GM19455 (cell line): Measurements from ENCODE around the gene SORL1.

ENCODE experiments used
- ATAC-seq: cut with Tn5 transposase; IDR thresholded peaks from one replicate; pipeline ENCODE4 v1.9.1; 2021; ENCODE audit not compliant: unreplicated experiment

SORL1 gene

DNA sequence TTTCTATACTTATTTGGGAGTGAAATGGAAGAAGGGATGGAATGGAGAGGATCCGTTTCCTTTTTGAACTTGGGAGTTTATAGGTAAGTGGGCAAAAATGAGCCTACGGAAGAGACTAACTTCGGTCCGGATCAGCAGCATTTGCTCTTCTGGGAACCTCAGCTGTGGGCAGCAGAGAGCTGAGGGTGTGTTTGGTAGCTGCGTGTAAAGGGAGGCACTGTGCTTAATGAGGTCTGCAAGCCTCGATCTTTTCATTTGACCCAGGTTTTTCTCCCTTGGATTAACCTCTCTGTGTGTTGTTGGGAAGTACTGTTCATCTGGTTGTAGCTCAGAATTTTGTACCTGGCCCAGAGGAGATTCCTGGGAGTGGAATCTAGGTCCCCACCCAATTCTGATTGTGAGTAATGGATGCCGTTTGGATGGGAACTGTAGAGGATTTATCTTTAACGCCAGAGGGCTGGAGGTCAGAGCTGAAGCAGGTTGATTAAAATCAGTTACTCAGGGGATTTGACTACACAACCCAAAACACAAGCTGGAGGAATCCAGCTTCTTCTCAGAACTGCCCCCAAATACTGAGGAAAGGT lies 202.2 kb downstream of the SORL1 start:
- no peak for ATAC-seq

DNA sequence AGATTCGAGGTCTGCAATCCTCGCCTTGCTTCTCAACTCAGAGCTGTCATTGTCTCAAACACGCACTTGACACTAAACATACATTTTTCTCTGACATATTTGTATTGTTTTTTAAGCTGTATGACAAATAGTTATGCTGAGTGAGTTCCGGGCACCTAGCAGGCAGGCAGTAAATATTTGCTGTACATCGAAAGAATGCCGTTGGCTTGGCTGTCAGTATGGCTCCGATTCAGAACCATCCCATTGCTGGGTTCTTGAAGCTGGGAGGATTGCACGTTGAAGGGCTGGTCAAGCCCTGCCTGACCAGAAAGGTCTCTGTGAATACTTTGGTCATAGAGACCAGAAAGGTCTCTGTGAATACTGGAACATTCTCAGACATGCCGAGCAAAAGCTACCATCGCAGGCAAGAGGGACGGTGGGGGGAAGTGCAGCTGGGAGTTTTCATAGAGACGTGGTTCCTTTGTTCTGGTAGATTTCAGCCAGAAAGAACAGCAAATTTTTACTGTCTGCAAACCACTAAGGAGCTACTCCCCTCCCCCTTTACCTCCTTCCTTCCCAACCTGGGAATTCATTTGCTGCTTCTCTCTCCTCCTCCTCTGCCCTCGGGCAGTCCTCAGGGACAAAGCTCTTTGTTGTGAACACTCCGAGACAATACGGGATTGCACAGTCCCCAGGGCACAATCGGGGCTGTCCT lies 202.9 kb downstream of the SORL1 start:
- no peak for ATAC-seq

DNA sequence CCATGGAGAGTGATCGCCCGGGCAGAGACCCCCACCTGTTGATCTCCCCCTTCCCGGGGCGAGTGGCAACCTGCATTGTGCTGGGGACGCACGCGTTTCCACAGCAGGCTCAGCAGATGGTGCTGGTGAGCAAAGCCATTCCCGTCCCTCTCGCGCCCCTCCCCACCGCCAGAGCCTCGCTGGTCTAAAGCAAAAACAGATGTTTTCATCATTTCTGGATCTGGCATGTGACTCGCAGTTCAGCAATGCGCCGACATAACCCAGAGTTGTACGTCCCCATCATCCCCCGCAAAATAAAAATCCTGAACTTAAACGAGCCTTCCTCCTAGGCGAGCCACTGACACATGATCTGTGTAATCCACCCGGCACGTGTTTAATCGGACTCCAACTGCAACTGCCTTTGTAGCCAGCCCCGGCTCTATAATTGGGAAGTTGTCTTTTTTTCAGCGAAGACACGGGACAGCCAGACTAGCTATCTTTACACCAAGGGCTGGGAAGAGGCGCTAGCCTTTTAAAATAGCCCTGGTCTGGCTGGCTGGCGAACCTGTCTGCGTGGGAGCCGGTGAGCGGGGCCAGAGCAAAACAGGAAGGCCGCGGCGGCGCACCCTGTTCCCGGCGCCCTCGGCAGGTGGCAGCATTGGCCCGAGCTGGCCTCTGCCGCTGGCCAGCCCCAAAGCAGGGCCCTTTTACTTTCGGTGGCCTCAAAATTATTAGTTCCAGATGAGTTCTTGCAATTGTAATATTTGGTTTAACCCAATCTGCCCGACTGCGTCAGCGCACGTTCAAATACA lies 203.6 kb downstream of the SORL1 start:
- ATAC-seq, result peak; percentile 94

DNA sequence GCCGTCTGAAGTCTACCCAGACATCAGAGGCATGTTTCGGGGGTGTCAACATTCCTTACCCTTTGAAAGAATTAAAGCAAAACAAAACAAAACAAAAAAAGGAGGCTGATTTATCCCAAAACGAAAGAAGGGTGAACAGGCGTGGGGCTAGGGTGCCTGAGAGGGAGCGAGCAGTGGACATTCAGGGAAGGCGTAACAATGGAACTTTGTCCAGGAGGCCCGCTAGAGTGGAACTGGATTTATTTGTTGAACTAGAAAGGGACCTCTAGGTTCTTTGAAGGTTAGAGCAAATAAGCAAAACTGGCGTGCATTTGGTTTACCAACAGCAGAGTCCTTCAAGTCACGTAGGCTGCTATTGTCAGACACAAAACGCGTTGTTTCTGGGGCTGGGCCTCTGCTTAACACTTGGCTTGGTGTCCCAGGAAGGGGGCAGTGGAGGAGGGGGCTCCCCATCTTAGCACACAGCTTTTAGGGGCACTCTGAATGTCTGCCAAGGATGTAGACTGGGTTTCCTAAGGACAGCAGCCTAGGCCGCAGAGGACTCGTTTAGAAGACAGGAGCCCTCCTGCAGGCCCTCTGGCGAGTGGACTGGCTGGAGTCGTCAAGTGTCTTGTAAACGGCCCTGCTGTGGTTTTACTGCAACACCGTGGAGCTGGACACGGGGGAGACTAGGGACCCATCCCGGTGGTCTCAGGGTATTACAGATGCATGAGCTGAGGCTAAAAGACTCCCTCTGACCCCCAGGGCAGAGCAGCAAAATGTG lies 204.4 kb downstream of the SORL1 start:
- no peak for ATAC-seq

DNA sequence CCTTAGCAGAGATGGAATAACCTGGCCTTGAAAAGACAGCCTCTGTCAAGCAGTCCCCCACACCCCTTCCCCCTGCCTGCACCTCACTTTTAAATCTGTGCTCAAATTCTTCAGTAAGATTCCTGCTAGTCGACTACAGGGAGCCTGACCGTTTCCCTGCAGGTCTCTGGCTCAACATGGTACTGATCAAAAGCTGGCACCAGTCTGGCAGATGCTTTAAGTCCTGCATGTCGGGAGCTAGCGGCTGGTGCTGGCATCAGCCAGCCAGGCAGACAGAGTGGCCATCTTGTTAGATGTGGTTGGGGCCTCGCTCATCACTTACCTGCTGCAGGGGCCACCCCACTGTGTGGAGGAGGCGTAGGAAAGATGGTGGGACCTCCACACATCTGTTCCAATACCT lies 205.0 kb downstream of the SORL1 start:
- no peak for ATAC-seq

DNA sequence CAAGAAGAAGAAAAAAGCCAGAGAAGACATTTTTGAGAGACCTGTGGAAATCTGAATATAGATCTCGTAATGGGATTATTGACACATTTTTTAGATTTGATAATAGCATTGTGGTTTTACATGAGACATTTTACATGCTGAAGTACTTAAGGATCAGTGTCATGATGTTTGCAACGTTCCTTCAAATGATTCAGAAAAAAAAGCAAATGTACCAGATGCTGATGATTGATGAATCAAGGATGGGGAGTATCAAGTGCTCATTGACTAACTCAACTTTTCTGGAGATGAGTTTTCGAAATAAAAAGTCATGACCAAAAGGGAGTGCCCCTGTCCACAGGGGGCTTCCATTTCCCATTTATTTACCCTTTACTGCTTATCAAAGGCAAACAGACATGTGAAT lies 207.7 kb downstream of the SORL1 start:
- ATAC-seq, result no peak

DNA sequence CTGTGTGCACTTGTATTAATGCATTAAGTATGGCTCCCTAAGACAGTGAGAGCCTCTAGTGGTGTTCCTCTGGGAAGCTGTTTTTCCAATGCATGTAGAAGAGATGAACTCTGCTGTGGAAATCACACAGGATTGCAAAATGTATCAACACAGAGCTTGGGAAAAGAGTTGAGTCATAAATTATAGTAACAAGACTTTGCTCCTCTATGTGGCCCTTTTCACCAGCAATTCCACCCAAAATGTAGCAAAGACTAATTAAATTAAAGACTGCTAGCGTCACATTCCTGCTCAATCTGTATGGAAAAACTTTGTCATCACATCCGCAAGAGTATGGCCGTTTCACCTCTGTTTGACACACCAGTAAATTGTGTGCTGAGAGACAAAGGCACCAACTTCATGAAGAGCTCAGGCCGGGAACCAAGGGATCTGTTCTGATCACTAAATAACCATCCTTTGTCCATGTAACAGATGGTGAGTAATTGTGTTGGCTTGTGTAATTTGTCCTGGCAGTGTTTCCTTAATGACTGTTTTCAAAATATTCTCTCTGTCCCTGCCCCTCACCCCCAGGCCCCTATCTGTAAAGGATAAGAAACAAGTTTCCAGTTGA lies 209.9 kb downstream of the SORL1 start:
- ATAC-seq, result no peak

DNA sequence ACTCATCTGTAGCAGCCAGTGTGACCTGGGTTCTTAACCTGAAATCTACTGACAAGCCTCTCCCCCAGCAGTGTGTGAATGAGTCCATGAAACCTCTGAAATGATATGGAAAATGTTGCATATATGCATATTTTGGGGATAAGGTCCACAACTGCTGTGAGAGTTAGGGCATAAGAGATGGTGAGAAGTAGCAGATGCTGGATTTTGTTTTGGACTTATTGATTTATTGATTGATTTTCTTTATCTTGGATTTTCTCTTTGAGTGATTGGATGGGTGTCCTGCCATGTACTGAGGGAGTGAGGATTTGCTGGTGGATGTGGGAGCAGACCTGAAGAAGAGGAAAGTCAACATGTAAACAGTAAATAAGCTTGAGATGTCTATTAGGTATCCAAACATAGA lies 212.0 kb downstream of the SORL1 start:
- no peak for ATAC-seq

DNA sequence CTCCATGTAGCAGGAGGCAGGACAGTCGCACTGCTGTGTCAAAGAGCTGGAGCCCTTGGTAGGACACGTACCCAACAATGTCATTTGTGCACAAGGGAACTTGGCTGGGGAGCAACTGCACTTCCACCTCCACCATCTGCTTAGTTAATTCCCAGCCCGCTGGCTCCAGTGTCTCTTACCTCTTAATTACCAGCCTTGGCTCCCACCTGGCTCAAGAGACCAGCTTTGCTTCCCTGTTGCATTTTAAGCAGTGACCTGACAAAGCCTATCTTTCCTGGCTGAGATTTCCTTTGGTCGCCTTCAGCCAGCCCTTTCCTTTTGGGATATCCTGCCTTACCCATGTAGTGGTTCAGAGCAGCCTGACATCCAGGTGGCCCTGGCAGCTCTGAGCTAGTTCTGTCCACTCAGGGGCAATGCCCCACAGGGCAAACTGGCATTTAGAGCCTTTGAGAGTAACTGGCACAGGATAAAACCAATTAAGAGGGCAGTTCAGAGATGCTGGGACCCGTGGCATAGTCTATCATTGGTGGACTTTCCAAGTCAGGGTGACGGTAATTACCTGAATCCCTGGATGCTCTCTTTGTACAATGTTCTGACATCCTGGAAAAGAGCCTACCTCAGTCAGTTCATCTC lies 213.2 kb downstream of the SORL1 start:
- ATAC-seq, result no peak

DNA sequence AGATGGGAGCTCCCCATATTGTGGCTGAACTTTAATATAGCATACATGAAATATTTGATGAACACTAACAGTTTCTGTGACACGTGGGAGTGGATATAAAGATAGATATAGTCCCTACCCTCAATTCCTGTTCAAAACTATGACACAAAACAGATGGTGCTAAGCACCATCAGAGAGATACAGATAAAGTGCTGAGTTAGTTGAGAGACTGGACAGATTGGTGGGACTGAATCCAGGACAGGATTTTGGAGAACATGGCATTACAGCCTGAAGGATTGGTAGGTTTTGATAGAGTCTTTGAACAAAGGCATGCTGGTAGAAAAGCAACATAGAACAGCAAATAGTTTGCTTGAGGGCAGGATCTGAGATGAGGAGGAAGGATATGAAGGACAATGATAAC lies 215.7 kb downstream of the SORL1 start:
- no peak for ATAC-seq

DNA sequence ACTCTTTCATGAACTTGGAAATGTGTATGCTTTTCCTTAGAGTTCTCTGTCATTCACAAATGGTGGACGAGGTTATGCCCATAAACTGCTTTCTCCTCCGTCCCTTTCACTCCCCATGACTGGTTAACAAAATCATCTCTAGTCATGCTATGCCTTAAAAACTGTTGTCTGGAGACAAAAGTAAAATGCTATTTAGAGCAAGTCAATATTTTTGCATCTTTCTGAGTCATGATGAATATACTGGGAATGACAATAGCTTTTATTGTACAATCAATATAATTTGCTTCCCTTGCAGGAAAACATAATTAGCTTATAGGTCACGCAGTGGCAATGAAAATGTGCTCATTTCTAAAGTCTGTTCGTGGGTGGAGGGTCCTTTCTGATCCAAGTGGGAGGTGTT lies 217.3 kb downstream of the SORL1 start:
- no peak for ATAC-seq

DNA sequence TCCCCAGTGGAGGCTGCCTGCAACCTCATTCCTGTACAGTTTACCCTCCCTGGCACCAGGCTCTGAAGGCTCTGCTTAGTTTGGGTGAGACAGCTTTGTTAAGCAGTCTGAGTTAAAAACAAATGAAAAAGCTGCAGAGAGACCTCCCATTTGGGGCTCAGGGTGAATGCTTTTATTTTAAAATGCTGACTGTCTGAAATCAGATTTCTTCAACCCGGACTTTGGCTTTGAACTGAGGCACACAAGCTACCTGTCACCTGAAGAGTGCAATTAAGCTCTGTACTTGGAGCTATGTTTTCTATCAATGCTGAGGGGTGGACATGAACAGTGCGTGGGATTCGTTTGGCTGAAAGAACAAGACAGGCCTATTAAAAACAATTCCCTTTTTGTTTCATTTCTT lies 218.2 kb downstream of the SORL1 start:
- no peak for ATAC-seq

DNA sequence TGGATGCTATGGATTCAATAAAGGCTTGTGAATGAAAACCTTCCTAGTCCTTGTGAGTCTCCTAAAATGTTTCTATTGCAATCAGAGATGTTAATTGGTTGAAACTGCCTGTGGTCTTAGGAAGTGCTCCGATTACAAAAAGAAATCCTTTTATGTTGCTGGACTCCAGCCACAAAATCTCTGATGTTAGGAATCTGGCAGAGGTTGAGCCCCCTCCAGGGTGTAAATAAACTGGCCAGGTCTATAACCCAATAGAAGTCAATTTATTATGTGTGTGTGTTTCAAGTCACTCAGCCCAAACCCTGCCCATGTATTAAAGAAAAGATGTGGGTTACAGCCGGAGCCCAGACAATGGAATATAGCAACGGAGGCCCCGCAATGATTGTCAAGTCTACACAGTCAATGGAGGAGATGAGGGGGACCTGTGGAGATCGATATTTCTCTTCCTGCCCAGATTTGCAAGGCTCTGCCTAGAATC lies 218.7 kb downstream of the SORL1 start:
- no peak for ATAC-seq

DNA sequence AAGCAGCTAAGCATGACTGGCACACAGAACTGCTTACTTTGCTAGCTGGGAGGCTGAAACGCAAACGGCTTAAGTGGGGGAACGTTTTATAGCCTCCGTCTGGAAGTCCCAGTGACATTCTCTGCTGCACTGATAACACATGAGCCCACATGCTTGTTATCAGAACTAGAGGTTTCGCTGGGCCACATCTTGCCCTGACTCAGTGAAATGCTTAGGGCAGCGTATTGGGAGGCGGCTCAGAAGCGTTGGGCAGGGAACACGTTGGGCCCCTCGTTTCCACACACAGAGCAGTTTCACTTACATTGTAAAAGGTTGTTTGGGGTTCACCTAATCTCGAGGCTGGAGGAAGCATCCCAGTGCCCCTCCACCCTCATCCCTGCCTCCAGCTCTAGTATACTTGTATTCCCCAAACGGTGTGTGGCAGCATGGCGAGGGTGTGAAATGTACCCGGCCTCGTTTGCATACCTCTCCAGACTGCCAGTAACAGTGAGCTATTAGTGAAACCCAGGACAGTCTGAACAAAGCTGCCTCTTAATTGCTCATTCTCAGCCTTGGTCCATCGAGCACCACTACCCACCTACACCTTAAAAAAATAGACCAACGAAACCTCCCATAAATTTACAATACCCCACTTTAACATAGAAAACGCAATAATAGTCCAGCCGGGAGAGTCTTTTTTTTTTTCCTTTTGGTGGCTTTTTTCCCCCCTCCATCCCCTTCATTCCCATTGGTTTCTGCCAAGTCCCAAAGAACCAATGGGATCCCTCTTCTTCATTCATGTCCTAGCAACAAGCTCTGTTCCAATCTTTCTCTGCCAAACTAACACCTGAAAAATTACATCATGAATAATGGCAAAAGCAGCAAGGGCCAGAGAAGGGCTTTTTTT lies 219.4 kb downstream of the SORL1 start:
- no peak for ATAC-seq

DNA sequence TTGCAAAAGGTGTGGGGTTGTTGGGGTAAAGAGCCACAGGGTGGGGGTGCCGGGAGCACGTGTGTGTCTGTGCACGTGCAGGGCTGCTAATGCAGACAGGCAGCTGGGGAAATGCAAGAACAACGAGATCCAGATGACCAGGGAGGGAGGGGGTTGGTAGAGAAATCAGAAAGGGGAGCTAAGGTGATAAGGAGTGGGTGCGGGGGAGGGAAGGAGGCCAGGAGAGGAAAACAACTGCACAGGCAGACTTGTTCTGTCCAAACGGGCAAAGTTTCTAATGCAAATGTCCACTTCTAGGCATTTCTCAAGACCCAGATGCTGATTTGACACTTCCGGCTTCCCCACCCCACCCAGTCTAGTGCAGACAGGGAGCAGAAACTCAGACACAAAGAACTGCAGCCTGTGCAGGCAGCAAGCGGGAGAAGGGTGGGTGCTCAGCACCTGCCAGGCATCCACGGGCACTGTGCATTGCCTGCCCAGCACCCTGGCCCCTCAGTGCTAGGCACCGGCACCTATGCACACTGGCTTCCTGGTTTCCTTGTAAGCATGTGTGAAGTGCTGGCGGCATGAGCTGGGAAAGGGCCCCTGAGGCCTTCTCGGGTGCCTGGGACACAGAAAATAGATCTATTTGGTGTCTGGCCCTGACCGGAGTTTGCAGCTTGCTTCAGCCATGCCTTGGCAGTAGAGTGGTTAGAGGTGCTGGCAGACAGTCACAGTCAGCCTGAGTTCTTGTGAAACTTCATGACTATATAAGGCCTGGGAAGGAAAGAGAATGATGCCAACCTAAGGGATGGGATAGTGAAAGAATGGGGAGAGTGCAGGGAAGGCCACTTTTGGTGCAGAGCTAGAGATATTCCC lies 220.7 kb downstream of the SORL1 start:
- no peak for ATAC-seq

DNA sequence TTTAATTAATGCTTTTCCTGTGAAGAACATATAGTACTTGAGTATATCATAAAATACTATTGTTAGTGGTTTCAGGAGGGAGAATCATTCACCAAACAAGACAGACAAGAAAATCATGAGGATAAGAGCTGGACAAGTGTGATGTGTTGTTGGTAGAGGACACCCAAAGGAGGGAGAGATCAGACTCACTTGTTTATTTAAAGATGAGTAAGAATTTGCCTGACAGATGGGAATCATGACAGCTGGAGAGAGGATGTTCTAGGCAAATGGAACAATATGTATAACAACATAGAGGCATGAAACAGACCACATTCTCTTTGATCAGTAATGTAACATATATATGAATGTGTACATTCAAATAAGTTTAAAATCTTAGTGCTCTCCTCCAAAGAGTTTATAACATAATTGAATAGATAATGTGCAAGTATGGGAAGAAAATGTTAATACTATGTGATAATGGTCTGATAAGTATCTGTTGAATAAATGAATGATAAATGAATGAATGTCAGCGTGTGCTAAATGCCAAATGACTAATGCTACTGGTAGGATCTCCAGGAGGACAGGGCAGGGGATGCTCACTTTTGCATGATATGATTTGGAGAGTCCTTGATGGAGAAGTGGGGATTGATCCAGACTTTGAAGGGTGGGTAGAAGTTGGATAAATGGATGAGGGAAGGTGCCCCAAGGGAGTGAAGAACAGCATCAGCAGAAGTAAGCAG lies 229.6 kb downstream of the SORL1 start:
- ATAC-seq, result no peak
